Nephron (organoid): ENCODE data around the gene FAM81A.
"Not testable (repeated sequence)": the region's sequence is repeated elsewhere in the genome, so short reads cannot be mapped to it uniquely, and the experiment has no call there.

Source experiments
- H3K27ac Mint-ChIP-seq, 3 experiments: 2 replicates each; pipeline ENCODE4 v1.8.0; 2020; ENCODE audit warnings: mixed read lengths in 3 of 3, mild to moderate bottlenecking in 2 of 3, moderate library complexity in 1 of 3
- H3K27me3 Mint-ChIP-seq: 2 replicates; pipeline ENCODE4 v1.8.0; 2021; ENCODE audit warnings: low read depth, mild to moderate bottlenecking, moderate library complexity, mixed read lengths
- H3K36me3 Mint-ChIP-seq: 2 replicates; pipeline ENCODE4 v1.8.0; 2020; ENCODE audit warnings: low read depth, mixed read lengths
- H3K4me1 Mint-ChIP-seq: 2 replicates; pipeline ENCODE4 v1.8.0; 2020; ENCODE audit warnings: mixed read lengths
- H3K4me3 Mint-ChIP-seq, 3 experiments: 2 replicates each; pipeline ENCODE4 v1.8.0; 2020; ENCODE audit warnings: mild to moderate bottlenecking in 3 of 3, mixed read lengths in 3 of 3, moderate library complexity in 2 of 3
- H3K9me3 Mint-ChIP-seq: 2 replicates; pipeline ENCODE4 v1.8.0; 2020; ENCODE audit warnings: mixed read lengths
- CTCF ChIP-seq, 3 experiments: fragments of 200-600 bp; sonication (generic); IDR thresholded peaks; one replicate each; pipeline ENCODE4 v1.5.0; 2021; ENCODE audit warnings: antibody characterized with exemption in 3 of 3; ENCODE audit not compliant: unreplicated experiment in 3 of 3

FAM81A gene

GRCh38 chr15:59420108-59420507 is 17.9 kb upstream of the FAM81A start:
- Mint-ChIP-seq H3K27ac (no peak overlapping the region), H3K9me3 (no peaks in the 10 kb centered on the region), H3K4me3 (no peak overlapping the region), H3K36me3 (no peaks in the 10 kb centered on the region), H3K4me1 (no peaks in the 10 kb centered on the region), H3K27me3 (peaks cover 63% of the 10 kb centered on the region)
- no peak for TF ChIP-seq CTCF (IDR thresholded peaks at IDR 0.05; ENCODE audit: unreplicated experiment in 3 of 3)

- H3K36me3 Mint-ChIP-seq, result no peaks in the 10 kb centered on the region
- no peaks in the 10 kb centered on the region for H3K4me1 Mint-ChIP-seq
- H3K27me3 Mint-ChIP-seq, result peaks cover 54% of the 10 kb centered on the region
- H3K4me3 Mint-ChIP-seq, result no peak overlapping the region
- H3K9me3 Mint-ChIP-seq, result no peaks in the 10 kb centered on the region
- TF ChIP-seq CTCF (IDR thresholded peaks at IDR 0.05; ENCODE audit: unreplicated experiment in 3 of 3), result peak in 1 of 3 experiments; percentile 7
- no peak overlapping the region for H3K27ac Mint-ChIP-seq
These were observed 16.9 kb upstream of the FAM81A start for GRCh38 chr15:59420986-59421618.

- Mint-ChIP-seq H3K4me1 (no peaks in the 10 kb centered on the region), H3K27me3 (peaks cover 33% of the 10 kb centered on the region), H3K4me3 (no peak overlapping the region), H3K27ac (no peak overlapping the region), H3K36me3 (no peaks in the 10 kb centered on the region), H3K9me3 (peaks cover 8% of the 10 kb centered on the region)
- no peak for TF ChIP-seq CTCF (IDR thresholded peaks at IDR 0.05; ENCODE audit: unreplicated experiment in 3 of 3)
These were observed 13.4 kb upstream of the FAM81A start for GRCh38 chr15:59424616-59425015.

- H3K4me1 Mint-ChIP-seq, H3K4me3 Mint-ChIP-seq, H3K9me3 Mint-ChIP-seq, H3K36me3 Mint-ChIP-seq, H3K27ac Mint-ChIP-seq: not testable (repeated sequence)
- peaks cover 25% of the 10 kb centered on the region for H3K27me3 Mint-ChIP-seq
These were observed 9.1 kb upstream of the FAM81A start for GRCh38 chr15:59428898-59429297.

- peaks cover 52% of the 10 kb centered on the region for H3K27me3 Mint-ChIP-seq
- no peak for TF ChIP-seq CTCF (IDR thresholded peaks at IDR 0.05; ENCODE audit: unreplicated experiment in 3 of 3)
- H3K4me1 Mint-ChIP-seq, result peaks cover 10% of the 10 kb centered on the region
- no peak overlapping the region for H3K4me3 Mint-ChIP-seq
- no peaks in the 10 kb centered on the region for H3K36me3 Mint-ChIP-seq
- H3K9me3 Mint-ChIP-seq, result peaks cover 9% of the 10 kb centered on the region
- H3K27ac Mint-ChIP-seq, result no peak overlapping the region
These were observed 5.6 kb upstream of the FAM81A start for GRCh38 chr15:59432389-59432788.

- H3K36me3 Mint-ChIP-seq, result no peaks in the 10 kb centered on the region
- H3K4me1 Mint-ChIP-seq, result peaks cover 13% of the 10 kb centered on the region
- H3K4me3 Mint-ChIP-seq, result no peak overlapping the region
- TF ChIP-seq CTCF (IDR thresholded peaks at IDR 0.05; ENCODE audit: unreplicated experiment in 3 of 3), result no peak
- H3K27me3 Mint-ChIP-seq, result peaks cover 63% of the 10 kb centered on the region
- H3K9me3 Mint-ChIP-seq, result peaks cover 2% of the 10 kb centered on the region
- H3K27ac Mint-ChIP-seq, result no peak overlapping the region
These were observed 3.5 kb upstream of the FAM81A start for GRCh38 chr15:59434481-59434880.
